HL-60/S4 treated with phorbol 12-myristate 13-acetate at 8.2 ng/mL for 4 days and 3 days (cell line): ENCODE measurements around the gene FOXP4.
"Not testable (repeated sequence)": the region's sequence is repeated elsewhere in the genome, so short reads cannot be mapped to it uniquely, and the experiment has no call there.

Source experiments
- in situ Hi-C: fragments of 300-500 bp; cut with MboI; formaldehyde crosslinking; loops from 2 replicates; pipeline ENCODE4 v1.15.0; 2022; ENCODE audit warnings: low sequenced_read_pairs

FOXP4 gene

DNA sequence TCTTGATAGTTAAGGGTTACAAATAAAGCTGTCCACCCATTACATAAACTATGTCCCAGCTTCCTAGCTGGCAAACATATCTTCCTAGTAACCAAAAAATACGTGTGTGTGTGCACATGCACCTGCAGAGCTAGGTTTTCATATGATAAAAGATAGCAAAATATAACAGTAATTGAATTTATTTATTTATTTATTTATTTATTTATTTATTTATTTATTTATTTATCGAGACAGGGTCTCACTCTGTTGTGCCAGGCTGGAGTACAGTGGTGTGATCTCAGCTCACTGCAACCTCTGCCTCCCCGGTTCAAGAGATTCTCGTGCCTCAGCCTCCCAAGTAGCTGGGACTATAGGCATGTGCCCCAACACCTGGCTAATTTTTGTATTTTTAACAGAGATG is 73.0 kb downstream of the FOXP4 start:
- in situ Hi-C loops = not testable (repeated sequence)

GRCh38 chr6:41621367-41621766 is 75.2 kb downstream of the FOXP4 start:
- in situ Hi-C loops = no loop called here

DNA sequence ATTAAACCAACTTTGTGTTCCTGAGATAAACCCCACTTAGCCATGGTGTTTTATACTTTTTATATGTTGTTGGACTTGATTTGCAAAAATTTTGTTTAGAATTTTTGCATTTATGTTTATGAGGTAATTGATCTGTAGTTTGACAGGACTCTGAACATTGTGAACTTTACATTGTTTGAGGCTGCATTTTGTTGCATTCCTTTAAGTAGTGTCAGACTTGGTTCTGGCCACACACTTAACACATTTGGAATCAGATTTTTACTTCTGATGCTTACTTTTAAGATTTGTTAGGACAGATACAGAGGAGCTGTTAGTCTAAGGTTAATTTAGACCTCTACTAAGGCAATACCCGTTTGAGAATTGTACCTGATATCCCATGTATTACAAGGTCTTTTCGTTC is 75.6 kb downstream of the FOXP4 start:
- in situ Hi-C loops = no loop called here

GRCh38 chr6:41622206-41622988 is 76.2 kb downstream of the FOXP4 start:
- in situ Hi-C loops = no loop called here

DNA sequence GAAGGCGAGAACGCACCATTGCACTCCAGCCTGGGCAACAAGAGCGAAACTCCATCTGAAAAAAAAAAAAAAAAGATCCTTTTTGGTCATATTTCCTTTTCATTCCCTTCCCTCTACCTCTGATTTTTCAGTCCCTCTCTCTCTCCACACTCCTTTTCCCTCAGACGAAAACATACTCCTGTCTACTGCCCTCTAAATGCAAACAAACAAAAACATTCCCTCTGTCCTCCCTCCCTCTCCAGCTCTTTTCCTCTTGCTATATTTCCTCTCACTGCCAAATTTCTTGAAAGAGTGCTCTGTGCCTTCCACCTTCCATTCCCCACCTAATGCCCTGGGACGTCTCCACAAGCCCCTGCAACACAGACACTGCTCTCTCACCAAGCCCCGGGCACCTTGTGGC is 77.1 kb downstream of the FOXP4 start:
- in situ Hi-C loops = no loop called here

GRCh38 chr6:41624621-41625380 is 78.6 kb downstream of the FOXP4 start:
- in situ Hi-C loops = no loop called here

- in situ Hi-C loops = no loop called here
Measured at GRCh38 chr6:41625442-41625841, 79.3 kb downstream of the FOXP4 start.

DNA sequence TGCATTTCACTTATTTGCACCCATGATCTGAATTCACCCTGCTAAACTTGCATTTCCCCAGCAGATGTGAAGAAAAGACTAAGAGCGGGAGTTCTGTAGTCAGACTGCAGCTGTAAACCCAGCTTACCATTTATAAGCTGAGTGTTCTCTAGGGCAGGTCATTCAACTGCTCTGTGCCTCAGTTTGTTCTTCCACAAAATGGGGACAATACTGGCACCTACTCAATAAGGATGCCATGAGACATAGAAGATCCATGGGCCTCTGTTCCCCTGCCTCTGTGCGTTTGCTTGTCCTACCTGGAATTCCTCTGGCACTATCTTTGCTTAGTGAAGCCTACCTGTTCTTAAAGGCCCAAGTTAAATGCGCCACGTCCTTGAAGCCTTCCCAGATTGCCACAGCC is 79.8 kb downstream of the FOXP4 start:
- in situ Hi-C loops = no loop called here

- in situ Hi-C loops = no loop called here
Measured at GRCh38 chr6:41626917-41627316, 80.7 kb downstream of the FOXP4 start.

DNA sequence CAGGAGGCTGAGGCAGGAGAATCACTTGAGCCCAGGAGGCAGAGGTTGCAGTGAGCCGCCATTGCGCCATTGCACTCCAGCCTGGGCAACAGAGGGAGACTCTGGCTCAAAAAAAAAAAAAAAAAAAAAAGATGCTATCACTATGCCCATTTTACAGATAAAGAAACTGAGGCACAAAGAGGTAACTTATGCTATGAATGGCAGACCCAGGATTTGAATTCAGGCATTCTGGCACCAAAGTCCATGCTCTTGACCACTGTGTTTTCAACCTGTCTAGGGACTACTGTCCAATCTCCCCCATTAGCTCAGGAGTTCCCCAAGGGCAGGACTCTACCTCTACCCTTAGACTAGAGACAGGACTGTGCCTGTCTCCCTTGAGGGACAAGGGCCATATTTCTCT is 82.9 kb downstream of the FOXP4 start:
- in situ Hi-C loops = no loop called here

DNA sequence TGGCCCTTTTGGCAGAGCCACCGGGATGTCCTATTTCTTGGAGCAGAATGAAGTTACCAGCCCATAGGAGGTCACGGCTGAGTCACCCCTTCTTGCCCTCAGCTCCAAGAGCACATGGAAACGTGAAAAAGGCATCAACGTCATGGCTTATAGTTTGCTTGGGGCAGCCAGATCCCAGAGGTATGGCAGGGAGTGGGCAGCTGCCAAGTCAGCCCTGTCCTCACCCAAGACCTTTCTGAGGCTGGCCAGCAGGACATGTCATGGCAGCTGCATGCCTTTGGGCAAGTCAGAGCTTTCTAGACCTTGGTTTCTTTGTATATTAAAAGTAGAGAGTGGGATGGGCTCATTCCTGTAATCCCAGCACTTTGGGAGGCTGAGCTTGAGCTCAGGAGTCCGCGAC is 83.9 kb downstream of the FOXP4 start:
- in situ Hi-C loops = no loop called here

DNA sequence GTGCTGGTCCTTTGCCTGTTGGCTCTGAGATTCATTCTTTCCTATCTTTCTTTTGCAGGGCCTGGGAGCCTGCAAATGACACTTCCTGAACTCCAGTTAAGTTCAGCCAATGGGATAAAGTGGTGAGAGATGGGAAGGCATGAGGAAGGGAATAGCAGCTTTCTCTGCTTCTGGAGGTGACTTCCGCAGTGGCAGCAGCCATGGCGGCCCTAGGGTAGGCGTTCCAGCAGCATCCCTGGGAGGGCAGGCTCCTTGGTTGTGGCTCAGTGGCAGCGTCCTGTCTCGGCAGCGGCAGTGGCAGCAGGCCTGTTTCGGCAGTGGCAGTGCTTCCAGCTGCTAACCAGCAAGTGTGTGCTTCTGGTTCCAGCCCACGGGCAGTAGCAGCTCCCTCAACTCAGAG is 84.8 kb downstream of the FOXP4 start:
- in situ Hi-C loops = no loop called here

GRCh38 chr6:41633056-41633634 is 87.0 kb downstream of the FOXP4 start:
- in situ Hi-C loops = no loop called here

DNA sequence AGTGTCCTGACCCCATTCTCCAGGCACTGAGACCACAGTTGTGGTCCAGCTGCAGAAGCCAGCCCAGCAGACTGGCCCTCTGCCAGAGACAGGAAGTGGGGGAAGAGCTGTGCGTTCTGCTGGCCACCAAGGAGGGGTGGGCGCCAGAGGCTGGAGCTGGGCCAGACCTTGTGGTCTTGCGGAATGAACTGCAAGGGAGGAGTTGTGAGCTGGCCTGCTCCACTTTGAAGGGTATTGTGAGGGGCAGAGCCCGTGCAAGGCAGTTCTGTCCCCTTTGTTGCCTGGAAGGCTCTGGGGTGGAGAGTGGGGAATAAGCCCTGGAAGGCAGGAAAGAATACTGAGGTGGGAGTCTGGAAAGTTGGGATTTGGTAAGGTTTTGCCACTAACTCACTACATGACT is 88.5 kb downstream of the FOXP4 start:
- in situ Hi-C loops = no loop called here

DNA sequence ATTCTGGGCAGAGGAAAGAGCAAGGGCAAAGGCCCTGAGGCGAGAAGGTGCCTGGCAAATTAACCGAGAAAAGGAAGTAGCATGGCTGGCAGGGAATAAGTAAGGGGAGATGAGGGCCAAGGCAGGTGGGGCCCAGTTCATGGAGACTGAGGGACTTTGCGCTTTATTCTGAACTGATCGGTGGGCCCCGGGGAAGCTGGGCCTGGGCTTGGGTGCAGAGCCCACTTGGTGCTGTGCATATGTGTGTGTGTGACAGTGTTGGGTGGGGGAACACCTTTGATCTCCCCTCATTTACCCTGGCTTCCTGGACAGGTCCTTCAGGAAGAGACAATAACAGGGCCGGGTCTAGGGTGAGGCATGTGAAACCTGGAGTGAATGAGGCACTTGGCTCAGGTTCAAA is 89.2 kb downstream of the FOXP4 start:
- in situ Hi-C loops = no loop called here

GRCh38 chr6:41636833-41637193 is 90.6 kb downstream of the FOXP4 start:
- in situ Hi-C loops = no loop called here

- in situ Hi-C loops = no loop called here
Measured at GRCh38 chr6:41637194-41638001, 91.2 kb downstream of the FOXP4 start.

DNA sequence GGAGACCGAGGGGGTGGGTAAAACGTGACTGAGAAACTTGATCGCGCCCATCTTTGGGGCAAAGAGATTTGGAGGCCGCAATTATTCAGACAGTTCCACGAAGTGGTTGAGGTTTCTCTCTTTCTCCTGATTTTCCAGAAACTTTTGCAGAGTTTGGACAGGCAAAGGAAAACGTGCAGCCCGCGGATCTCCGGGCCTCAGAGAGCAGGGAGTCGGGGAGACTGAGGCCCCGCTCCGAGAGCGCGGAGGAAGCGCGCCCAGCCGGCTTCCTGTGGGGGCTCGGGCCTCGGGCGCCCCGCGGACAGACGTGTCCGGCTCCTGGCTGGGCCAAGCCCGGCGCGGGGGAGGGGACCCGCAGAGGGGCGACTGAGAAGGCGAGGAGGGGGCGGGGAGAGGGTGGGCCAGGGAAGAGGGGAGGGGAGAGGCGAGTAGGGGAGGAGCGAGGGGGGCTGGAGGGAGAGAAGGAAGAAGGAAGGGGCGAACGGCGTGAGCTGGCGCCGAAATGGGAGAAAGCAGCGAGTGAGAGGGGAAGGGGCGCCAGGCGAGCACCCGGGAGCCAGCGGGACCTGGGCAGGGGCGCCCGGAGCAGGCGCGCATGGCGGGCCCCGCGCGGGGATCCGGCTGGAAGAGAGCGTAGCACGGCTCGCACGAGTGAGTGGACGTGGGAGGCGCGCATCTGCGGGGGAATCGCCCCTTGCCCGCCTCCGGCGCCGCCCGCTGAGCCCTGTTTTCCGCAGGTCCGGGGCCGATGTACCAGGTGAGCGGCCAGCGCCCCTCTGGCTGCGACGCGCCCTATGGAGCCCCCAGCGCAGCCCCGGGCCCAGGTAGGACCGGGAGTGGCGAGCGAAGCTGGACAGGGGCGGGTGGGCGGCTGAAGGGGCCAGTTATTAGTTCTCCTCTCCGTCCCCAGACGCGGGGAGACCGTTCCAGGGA is 92.1 kb downstream of the FOXP4 start, which contains the start of gene MDFI:
MDFI (plus strand) TSS at position 467 of the 933 bp plus-strand sequence; CDS start at position 749, 282 bp downstream.
- in situ Hi-C loops = no loop called here

- in situ Hi-C loops = no loop called here
Measured at GRCh38 chr6:41638935-41639808, 93.0 kb downstream of the FOXP4 start.
